Testis (tissue), 2 donors: ENCODE results near the gene VWC2.

Experiments
- POLR2A ChIP-seq: fragments of 450-650 bp; IDR thresholded peaks from one replicate; pipeline ENCODE4 v1.6.1; 2017; ENCODE audit warnings: antibody characterized with exemption, mild to moderate bottlenecking, moderate library complexity
- TF ChIP-seq, protein P1 (sequence below), 3 experiments: fragments of 450-650 bp in 2 of 3; fragments of 200-600 bp in 1 of 3; sonication (generic) in 1 of 3; IDR thresholded peaks; one replicate each; pipeline ENCODE4 v1.5.1; 2016 to 2019; ENCODE audit warnings: antibody characterized with exemption in 3 of 3, mild to moderate bottlenecking in 2 of 3, moderate library complexity in 1 of 3

DNA sequence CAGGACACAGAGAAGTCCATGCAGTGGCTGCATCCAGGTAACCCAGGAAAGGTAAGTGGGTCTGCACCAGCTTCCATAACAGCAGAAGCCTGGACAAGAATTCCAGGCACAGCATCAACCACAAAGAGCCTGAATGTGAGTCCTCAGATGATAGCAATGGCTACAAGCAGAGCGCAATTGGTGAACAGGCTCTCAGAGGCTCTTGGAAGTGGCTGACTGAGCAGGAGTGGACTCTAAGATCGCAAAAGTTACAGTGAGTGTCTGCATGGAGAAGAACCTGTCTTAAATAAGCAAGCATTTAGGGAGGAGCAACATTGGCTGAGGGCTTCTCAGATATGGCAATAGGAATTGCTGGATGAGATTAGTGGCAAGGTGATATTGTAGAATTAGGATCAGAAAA, 41.6 kb upstream of the VWC2 start:
- TF ChIP-seq, protein P1, sequence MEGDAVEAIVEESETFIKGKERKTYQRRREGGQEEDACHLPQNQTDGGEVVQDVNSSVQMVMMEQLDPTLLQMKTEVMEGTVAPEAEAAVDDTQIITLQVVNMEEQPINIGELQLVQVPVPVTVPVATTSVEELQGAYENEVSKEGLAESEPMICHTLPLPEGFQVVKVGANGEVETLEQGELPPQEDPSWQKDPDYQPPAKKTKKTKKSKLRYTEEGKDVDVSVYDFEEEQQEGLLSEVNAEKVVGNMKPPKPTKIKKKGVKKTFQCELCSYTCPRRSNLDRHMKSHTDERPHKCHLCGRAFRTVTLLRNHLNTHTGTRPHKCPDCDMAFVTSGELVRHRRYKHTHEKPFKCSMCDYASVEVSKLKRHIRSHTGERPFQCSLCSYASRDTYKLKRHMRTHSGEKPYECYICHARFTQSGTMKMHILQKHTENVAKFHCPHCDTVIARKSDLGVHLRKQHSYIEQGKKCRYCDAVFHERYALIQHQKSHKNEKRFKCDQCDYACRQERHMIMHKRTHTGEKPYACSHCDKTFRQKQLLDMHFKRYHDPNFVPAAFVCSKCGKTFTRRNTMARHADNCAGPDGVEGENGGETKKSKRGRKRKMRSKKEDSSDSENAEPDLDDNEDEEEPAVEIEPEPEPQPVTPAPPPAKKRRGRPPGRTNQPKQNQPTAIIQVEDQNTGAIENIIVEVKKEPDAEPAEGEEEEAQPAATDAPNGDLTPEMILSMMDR (IDR thresholded peaks at IDR 0.05) = no peak
- TF ChIP-seq POLR2A = no peak
